CD1c-positive myeloid dendritic cell (primary cell): ENCODE results near the gene OLR1.
"Not testable (repeated sequence)": the region's sequence is repeated elsewhere in the genome, so short reads cannot be mapped to it uniquely, and the experiment has no call there.

Source experiments
- DNase-seq: peaks from one replicate; pipeline ENCODE4 v3.0.0-alpha.2; 2016; ENCODE audit errors: extremely low spot score

OLR1 gene

DNA sequence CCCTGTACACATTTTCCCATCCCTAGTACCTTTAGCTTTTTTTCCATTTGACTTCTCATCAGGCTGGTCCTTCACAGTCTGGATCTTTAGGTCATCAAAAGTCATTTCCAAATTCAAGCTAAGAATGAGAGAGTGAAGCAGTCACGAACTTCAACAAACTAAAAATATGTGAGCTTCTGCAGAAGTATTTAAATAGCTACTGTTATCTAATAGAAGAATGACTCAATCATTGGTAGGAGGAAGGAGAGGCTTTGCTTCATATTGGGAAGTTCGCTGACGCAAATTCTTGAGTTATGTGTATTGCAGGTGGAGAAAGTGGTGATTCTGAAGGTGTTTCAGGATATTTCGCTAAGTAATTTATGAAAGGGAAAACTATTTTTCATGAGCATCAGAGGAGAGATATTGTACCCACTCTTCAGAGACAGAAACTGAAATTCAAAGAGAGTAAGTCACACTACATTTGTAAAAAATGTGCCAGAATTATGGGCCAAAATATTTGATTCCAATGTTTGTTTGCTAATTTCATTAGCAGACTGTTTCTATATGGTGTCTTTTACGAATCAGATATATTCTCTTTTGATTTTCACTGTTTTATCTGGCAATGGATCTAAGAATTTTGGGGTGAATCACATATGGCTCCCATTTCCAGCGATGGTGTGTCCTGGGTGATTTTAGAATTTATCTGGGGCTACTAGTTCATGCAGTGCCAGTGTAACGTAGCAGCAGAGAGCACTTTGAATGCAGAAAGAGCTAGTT lies at the start of gene OLR1:
Gene OLR1 (minus strand): TSS at position 160 of the 756 bp plus-strand sequence. CDS start 55 bp downstream, at position 105.
- DNase-seq, result peak; percentile 86

DNA sequence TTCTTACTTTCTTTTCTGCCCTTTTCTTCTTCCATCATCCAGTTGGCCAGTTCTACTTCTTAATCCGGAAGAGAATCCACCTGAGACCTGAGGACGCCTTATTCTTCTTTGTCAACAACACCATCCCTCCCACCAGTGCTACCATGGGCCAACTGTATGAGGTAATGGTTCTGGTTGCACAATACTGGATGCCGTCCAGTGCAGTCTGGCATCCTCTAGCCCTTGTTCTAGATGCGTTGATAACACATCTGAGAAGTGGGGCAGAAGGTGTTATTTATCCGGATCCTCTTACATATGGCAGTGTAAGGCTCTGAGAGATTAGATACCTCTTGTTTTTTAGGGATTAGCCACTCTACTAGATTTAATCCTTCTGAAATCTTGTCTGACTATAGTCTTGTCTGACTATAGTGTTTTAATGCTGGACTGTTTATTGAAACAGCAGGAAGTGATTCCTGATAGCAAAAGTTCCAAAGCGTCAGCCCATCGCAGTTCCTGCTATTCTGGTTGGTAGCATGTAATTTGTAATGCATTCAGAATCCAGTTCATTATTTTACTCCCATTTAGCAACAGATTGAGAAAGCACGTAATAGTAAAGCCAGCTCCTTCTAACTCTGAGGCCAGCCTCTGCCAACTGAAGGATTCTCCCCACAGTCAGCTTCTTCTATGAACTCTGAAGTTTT lies 48.6 kb upstream of the OLR1 start:
- peak; percentile 29 for DNase-seq

DNA sequence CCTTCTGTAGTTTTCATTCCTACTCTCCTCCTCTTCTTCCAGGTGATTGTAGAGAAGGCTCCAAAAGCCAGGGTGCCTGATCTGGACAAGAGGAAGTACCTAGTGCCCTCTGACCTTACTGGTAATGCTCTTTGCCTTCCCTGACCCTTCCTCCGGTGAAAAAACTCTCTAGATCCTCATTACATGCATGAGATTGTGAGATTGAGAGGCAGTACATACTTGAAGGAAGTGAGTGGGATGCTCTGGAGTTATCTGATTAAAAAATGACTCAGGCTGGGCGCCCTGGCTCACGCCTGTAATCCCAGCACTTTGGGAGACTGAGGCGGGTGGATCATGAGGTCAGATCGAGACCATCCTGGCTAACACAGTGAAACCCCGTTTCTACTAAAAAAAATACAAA lies 46.1 kb upstream of the OLR1 start:
- peak; percentile 82 for DNase-seq

DNA sequence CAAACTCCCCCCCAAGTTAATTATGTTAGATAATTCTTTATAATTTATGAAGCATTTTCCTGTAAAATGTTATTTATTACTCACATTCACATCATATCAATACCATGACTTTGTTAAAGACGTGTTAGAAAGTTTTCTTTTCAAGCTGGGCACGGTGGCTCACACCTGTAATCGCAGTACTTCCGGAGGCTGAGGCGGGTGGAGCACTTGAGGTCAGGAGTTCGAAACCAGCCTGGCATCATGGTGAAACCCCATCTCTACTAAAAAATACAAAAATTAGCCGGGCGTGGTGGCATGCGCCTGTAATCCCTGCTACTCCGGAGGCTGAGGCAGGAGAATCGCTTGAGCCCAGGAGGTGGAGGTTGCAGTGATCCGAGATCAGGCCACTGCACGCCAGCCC lies 44.0 kb upstream of the OLR1 start:
- not testable (repeated sequence) for DNase-seq

DNA sequence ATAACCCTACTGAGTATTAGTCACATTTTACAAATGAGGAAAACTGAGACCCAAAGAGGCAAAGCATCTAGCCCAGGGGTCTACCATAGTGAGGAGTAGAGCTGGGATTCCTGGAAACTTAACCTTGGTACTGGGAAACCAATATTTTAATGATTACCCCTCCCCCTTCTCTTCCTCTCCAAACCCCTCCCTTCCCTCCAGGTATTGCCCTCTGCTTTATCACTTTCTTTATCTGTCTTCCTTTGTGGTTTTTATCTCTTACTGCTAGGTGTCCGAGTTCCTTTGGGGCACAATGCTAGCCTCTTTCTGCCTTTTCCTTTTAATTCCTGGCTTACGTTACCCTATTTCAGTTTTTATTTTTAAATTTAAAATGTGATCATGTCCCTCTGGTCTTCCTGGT lies 43.5 kb upstream of the OLR1 start:
- no peak for DNase-seq

DNA sequence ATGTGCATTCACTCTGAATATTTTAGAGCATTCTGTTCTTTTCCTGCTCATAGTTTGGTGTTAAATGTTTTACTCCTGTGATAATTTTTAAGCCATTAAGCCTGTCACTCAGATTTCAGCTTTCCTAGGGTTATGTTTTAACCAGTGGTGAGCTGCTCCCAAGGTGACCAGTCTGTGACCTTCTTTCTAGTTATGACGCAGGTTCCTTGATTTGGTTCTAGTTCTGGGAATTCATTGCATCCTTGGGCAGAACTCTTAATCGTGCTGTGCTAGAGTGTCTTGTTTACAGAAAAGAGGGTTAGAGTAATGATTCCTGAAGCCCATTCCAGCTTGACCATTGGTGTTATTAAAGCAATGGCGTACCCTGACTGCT lies 42.9 kb upstream of the OLR1 start:
- DNase-seq, result peak; percentile 77

DNA sequence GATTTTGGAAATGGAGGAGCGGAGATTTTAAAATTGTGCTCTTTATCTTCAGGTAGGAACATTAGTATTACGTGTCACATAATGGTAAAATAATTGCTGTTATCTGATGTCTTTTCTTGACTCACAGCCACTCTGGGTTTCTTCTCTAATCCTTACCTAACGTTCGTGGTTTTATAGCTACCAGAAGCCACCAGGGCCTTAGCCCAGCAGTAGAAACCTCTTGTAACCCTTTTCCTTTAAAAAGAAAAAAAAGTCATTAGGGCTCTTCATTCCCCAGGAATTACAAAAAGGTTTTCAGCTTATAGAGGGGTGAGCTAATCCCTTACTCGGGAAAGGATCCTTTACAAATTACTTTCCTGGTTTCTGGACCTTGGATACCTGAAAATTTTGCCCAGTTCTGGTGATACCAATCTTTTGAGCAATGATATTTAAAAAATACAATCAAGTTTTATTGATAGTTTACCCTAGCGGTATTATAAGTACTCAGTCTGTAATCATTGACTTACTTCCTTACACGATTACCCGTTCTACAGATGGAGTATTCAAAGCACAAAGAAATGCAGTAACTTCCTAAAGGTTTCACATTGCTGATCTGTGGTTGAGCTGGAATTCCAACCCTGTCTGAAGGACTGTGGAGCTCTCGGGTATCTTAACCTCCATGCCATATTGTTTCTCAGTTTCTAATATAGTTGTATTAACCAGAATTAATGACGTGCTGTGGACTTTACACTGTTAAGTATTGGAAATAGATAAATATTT lies 42.4 kb upstream of the OLR1 start:
- peak; percentile 33 for DNase-seq

DNA sequence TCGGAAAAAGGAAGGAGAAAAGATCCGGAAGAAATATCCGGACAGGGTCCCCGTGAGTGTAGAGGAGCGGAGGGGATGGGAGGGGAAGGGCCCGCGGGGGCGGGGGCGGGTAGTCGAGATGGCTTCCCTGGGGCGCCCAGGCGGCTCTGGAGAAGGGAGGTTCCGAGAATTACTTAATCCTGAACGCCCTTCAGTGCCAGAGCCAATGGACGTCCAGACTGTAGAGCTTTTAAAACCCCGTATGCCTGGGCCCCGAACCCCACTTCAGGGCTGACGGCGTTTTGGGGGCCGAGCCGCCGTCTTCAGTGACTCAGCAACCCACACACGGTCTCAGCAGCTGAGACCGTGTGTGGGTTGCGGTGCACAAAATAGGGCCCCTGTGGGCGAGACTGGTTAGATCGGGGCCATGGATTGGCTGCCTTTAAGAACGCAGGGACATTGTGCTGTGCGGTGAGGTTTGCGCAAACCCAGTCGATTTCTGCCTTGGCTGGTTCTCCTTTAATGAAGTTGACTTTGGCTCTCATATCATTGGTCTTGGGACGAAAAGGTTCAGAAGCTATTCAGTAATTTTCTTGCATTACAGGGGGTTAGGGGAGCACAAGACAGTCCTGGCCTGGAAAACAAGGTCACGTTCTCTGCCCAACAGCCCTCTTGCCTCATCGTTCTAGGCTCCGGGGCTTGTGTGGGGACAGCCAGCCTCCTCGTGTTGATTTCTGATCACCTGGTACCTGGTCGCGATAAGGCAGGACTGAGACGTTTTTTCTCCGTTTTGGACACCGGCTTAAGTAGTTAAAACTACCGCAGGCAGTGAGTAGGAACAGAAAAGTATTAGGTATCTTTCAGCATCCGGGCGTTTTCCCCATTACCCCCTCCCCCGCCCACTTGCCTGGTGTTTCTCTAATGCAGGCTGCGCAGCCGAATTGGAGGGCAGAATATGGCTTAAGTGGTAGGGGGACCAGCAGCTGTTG lies 41.5 kb upstream of the OLR1 start:
- peak; percentile 97 for DNase-seq

DNA sequence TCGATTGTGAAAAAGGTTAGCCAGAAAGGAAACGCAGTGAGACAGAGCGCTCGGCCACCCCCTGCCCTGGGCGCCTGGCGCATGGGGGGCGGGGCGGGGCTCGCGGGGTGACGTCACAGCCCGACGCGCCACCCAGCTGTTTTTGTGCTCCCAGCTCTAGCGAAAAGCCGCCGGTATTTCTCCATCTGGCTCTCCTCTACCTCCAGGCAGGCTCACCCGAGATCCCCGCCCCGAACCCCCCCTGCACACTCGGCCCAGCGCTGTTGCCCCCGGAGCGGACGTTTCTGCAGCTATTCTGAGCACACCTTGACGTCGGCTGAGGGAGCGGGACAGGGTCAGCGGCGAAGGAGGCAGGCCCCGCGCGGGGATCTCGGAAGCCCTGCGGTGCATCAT lies 40.8 kb upstream of the OLR1 start, which contains the start of gene GABARAPL1:
Gene GABARAPL1 (plus strand): TSS at position 139 of the 393 bp plus-strand sequence. CDS start 253 bp downstream, at position 392.
- DNase-seq, result peak; percentile 91

DNA sequence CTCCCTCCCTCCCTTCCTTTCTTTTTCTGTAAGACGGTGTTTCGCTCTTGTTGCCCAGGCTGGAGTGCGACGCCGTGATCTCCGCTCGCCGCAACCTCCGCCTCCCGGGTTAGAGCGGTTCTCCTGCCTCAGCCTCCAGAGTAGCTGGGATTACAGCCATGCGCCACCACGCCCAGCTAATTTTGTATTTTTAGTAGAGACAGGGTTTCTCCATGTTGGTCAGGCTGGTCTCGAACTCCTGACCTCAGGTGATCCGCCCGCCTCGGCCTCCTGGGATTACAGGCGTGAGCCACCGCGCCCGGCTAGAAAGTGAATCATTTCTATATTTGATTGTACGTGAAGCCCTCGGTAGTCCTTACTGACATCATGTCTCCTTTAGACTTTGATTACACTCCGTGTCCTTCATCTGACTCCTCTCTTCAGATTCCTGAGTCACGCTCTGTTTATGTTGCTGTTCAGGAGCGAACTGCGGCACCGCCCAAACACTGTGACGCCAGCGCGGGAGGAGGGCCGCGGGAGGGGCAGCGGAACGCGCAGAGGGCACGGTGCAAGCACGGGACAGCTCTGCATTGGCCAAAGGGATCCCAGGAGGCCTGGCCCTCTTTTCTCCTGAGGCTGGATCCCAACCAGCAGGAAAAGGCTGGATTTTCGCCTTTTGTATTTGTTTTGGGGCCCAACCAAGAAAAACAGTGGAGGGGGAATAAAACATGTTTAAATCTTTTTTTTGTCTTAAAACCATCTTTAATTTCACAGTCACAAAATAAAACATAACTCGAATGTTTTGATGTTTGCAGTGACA lies 40.2 kb upstream of the OLR1 start:
- peak; percentile 98 for DNase-seq

DNA sequence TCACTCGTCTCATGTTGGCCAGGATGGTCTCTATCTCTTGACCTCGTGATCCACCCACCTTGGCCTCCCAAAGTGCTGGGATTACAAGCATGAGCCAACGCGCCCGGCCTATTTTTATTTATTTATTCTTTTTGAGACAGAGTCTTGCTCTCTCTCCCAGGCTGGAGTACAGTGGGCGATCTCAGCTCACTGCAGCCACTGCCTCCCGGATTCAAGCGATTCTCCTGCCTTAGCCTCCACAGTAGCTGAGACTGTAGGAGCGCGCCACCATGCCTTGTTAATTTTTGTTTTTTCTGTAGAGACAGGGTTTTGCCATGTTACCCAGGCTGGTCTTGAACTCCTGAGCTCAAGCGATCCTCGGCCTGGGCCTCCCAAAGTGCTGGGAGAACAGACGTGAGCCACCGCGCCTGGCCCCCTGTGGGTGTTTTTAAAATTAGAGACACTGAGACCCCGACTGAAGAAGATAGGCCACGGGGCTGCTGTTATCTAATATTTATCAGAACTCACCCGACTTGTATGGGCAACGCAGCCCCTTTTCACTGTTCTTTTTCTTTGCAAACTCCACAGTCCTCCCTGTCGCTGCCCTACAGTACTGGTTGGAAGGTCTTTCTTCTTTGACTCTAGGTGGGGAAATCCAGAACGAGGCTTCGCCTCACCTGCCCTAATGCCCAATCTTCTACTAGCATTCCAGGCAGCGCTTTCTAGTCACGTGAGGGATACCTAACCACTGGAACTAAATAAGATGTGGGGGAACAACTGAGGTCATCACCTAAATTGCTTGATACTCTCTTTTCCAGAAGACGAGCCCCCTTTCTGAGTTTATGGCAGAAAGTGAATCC lies 39.4 kb upstream of the OLR1 start:
- DNase-seq, result no peak

DNA sequence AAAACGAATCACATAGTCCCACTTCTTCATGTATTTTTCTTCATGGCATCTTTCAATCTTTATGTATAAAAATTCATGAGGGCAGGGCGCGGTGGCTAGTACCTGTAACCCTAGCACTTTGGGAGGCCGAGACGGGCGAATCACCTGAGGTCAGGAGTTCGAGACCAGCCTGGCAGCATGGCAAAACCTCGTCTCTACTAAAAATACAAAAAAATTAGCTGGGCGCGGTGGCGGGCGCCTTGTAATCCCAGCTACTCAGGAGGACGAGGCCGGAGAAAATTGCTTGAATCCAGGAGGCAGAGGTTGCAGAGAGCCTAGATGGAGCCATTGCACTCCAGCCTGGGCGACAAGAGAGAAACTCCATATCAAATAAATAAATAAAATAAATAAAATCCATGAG lies 38.3 kb upstream of the OLR1 start:
- DNase-seq, result no peak

DNA sequence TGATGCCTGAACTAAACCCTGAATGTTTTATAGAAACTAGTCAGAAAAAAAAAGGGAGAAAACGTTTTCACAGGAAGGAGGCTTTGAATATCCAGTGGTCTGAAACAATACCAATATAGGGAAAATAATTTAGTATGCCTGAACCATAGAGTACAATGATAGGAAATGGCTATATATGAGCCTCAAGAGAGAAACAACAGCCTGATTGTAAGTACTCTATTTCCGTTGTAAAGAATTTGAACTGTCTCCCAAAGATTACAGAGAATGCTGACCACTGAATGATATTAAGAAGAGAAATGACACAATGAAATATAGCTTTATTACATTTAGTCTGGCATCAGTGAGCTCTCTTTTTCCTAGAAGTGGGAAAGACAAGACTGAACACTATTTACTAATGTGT lies 35.2 kb upstream of the OLR1 start:
- DNase-seq, result no peak

DNA sequence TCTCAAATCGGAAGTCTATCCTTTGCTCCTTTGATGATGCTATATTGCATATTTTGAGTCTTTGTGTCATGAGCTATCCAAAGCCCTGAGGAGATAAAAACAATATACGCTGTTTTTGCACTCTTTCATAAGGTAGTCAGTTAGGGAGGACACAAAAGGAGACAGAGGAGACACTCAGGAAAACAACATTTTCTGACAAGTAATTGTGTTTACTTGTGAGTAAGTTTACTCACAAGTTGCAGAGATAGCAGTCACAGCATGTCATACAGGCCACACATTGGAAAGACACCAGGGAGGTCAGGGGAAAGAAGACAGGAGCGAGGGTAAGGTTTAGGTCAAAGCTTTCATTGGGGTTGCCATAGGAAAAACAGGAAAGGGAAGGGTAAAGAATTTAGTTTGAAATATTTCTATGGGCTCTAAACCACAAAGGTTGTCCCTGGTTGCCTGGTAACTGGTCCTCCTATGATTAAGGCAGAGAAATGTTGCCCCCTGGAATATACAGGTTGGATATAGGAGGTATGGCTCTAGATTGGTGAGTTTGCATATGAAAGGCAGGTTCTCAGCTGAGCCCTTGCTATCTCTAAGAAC lies 33.4 kb upstream of the OLR1 start:
- no peak for DNase-seq

DNA sequence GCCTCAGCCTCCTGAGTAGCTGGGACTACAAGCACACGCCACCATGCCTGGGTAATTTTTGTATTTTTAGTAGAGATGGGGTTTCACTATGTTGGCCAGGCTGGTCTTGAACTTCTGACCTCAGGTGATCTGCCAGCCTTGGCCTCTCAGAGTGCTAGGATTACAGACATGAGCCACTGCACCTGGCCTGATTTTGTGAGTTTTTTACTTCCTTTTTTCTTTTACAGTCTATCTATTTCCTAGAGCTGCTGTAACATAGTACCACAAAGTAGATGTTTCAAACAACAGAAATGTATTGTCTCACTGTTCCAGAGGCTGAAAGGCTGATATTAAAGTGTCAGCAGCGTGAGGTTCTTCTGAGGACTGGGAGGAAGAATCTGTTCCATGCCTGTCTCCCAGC lies 32.6 kb upstream of the OLR1 start:
- not testable (repeated sequence) for DNase-seq

DNA sequence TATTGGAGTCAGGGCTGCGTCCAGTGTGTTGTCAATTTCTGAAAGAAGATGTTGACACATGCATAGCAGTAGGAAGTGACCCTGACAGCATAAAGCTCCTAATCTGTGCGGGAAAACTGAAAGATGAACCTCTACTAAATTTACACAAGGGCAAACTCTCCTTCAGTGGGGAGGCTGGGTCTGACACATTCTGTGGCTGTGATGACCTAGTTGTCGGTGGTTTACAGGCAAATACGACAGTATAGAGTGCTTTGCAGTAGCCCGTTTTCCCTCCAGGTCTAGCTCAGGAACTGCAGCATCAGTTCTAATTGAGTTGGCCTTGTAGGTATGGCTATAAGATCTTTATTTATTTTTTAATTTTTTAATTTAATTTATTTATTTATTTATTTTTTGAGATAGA lies 25.9 kb upstream of the OLR1 start:
- no peak for DNase-seq

DNA sequence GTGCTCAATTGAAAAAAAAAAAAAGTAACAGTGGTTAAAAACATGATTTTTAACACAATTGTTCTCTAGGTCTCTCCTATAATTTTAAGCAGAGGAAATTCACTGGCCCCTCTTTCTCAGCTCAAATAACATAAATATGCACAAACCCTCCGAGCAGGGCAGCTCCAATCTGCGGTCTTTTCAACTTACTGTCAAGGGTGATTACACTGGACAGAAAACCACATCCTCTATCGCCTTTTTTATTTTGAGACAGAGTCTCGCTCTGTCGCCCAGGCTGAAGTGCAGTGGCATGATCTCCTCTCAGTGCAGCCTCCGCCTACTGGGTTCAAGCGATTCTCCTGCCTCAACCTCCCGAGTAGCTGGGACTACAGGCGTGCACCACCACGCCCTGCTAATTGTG lies 24.3 kb upstream of the OLR1 start:
- DNase-seq, result no peak

DNA sequence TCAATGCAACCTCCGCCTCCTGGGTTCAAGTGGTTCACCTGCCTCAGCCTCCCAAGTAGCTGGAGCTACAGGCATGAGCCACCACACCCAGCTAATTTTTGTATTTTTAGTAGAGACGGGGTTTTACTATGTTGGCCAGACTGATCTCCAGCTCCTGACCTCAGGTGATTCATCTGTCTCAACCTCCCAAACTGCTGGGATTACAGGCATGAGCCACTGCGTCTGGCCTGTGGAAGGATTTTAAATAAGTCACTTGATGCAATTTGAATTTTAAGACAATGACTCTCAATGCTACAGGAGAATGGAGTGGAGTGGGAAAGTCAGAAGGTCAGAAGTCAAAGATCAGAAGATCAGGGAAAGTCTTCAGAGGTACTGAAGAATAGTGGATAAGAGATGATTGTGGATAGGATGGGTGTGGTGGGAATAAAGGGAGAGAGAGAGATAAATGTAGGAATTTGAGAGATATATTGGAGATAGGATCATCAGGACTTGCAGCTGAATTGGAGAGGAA lies 22.3 kb upstream of the OLR1 start:
- DNase-seq, result no peak

DNA sequence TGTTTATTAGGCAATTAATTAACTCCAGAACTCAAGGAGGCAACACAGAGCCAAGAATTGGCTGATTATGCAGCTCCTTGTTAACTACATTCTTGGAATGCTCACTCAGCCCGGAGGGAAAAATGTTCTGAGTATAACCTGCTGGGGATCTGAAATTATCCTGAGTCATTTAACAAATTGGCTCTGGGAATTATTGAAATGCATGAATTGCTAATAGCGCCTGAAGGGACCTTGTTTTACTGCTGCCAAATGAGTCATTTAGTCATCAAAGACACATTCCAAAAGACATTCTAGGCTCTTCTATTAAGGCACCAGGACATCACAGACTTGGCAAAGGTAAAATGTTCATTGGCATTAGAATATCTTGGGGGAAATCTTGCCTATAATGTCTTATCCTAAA lies 19.9 kb upstream of the OLR1 start:
- no peak for DNase-seq
